A549 treated with AZD2906 at 1 μM for 4 hours (cell line): Measurements from ENCODE around the gene IYD. TPM values are rescaled to one million over a fixed set of nuclear protein-coding genes. Genes with fewer than 3 reads are reported as not detected.

Experiments
- total RNA-seq: library from RNA; stranded (reverse); fragments of 200-300 nt; extraction: Qiagen RNA extraction; gene quantifications from 5 replicates; pipeline ENCODE4 v1.2.3, GENCODE V29; 2022

Gene IYD, protein sequence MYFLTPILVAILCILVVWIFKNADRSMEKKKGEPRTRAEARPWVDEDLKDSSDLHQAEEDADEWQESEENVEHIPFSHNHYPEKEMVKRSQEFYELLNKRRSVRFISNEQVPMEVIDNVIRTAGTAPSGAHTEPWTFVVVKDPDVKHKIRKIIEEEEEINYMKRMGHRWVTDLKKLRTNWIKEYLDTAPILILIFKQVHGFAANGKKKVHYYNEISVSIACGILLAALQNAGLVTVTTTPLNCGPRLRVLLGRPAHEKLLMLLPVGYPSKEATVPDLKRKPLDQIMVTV
- 0.01 to 0.02 TPM (median 0.01 TPM) in 3 of 5 replicates, not detected in the others for total RNA-seq

DNA sequence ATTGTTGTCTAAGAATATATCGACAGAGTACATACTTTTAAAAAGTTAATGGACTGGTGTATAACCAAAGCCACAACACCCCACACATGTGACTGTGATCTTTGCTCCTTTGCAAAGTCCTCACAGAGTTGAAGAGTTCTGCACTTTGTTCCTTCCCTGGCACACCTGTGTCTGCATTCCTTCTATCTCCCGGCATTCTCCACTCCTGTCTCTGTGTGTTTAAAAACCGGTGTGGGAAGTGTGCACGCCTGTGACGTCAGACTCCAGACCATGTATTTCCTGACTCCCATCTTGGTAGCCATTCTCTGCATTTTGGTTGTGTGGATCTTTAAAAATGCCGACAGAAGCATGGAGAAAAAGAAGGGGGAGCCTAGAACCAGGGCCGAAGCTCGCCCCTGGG lies at the start of gene IYD:
TSS of gene IYD (plus strand) at position 251 of the 400 bp plus-strand sequence. CDS start at position 271, 20 bp downstream.

Other genes starting within 250 kb of the IYD start
- 3.4 to 4.0 TPM (median 3.5 TPM) in 5 replicates for gene PPP1R14C, start 226.0 kb upstream of the IYD start, total RNA-seq
- gene PLEKHG1, start 230.9 kb downstream of the IYD start, total RNA-seq, result 0.45 to 0.91 TPM (median 0.66 TPM) in 5 replicates